ENCODE measurements around the gene EXOC3L4. TPM values are rescaled to one million over a fixed set of nuclear protein-coding genes. Genes with fewer than 3 reads are reported as not detected.

The EXOC3L4 gene
- total and polyA plus RNA-seq, 9 donors: 0.33 to 1.2 (median 0.85) TPM; not detected in 3

- Histone ChIP-seq H3K36me3 (no peaks in the 10 kb centered on the region), H3K27ac (no peak overlapping the region), H3K9me3 (no peaks in the 10 kb centered on the region), H3K4me1 (ENCODE audit: insufficient read depth) (peaks cover 3% of the 10 kb centered on the region), H3K27me3 (no peaks in the 10 kb centered on the region), H3K4me3 (no peak overlapping the region)
- no peak for TF ChIP-seq POLR2A (IDR thresholded peaks at IDR 0.05)
- no peak for TF ChIP-seq EP300 (IDR thresholded peaks at IDR 0.05)
- TF ChIP-seq, protein P1, sequence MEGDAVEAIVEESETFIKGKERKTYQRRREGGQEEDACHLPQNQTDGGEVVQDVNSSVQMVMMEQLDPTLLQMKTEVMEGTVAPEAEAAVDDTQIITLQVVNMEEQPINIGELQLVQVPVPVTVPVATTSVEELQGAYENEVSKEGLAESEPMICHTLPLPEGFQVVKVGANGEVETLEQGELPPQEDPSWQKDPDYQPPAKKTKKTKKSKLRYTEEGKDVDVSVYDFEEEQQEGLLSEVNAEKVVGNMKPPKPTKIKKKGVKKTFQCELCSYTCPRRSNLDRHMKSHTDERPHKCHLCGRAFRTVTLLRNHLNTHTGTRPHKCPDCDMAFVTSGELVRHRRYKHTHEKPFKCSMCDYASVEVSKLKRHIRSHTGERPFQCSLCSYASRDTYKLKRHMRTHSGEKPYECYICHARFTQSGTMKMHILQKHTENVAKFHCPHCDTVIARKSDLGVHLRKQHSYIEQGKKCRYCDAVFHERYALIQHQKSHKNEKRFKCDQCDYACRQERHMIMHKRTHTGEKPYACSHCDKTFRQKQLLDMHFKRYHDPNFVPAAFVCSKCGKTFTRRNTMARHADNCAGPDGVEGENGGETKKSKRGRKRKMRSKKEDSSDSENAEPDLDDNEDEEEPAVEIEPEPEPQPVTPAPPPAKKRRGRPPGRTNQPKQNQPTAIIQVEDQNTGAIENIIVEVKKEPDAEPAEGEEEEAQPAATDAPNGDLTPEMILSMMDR (IDR thresholded peaks at IDR 0.05): peak; percentile 48 to 62 (median 59)
- DNase-seq: peak; percentile 73 to 85 (median 81)
- WGBS, 3 donors: 11 to 15% (median 14%) methylated on average over 9 of the region's 9 CpGs
- intact Hi-C loops (cut with DNase I): loop anchor here in 2 of 4 donors (10.0 kb wide), 1 partner anchor 216 kb away; no protein-coding TSS in a partner anchor
Measured at GRCh38 chr14:103078420-103078749, 16.1 kb upstream of the EXOC3L4 start.

GRCh38 chr14:103078860-103079587 is 15.5 kb upstream of the EXOC3L4 start:
- Histone ChIP-seq H3K27me3 (no peaks in the 10 kb centered on the region), H3K4me1 (ENCODE audit: insufficient read depth) (peaks cover 4% of the 10 kb centered on the region), H3K9me3 (no peaks in the 10 kb centered on the region), H3K27ac (no peak overlapping the region), H3K4me3 (no peak overlapping the region), H3K36me3 (no peaks in the 10 kb centered on the region)
- DNase-seq: no peak
- TF ChIP-seq EP300 (IDR thresholded peaks at IDR 0.05) (no peak), POLR2A (IDR thresholded peaks at IDR 0.05) (no peak)
- TF ChIP-seq, protein P1 (IDR thresholded peaks at IDR 0.05): no peak
- WGBS, 3 donors: 69 to 73% (median 73%) methylated on average over 11 of the region's 11 CpGs
- intact Hi-C loops (cut with DNase I): loop anchor here in 2 of 4 donors (10.0 kb wide), 1 partner anchor 216 kb away; no protein-coding TSS in a partner anchor

DNA sequence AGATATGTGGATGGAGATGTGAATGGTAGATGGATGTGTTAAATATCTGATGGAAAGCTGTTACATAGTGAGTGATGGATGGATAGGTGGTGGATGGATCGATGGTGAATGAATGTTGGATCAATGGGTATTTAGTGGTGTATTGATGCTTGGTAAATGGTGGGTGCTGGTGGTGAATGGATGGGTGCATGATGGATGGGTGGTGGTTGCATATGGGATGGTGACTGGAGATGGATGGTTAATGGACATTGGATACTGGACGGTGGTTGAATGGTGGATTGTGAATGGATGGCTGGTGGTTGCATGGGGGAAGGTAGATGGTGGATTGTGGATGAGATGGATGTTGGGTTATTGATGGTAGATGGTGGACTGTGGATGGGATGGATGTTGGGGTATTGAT is 12.6 kb upstream of the EXOC3L4 start:
- intact Hi-C loops (cut with DNase I): no loop called here
- TF ChIP-seq, protein P1 (IDR thresholded peaks at IDR 0.05): no peak
- TF ChIP-seq EP300 (IDR thresholded peaks at IDR 0.05) (no peak), POLR2A (IDR thresholded peaks at IDR 0.05) (no peak)
- DNase-seq: no peak
- WGBS, 3 donors: 93 to 97% (median 94%) methylated on average over 2 of the region's 2 CpGs
- peaks cover 2% of the 10 kb centered on the region for H3K4me1 ChIP-seq (ENCODE audit: insufficient read depth)
- H3K27me3 ChIP-seq: no peaks in the 10 kb centered on the region
- H3K4me3 ChIP-seq: no peak overlapping the region
- H3K36me3 ChIP-seq: no peaks in the 10 kb centered on the region
- H3K9me3 ChIP-seq: no peaks in the 10 kb centered on the region
- no peak overlapping the region for H3K27ac ChIP-seq

- intact Hi-C loops (cut with DNase I): no loop called here
- TF ChIP-seq, protein P1 (IDR thresholded peaks at IDR 0.05): no peak
- TF ChIP-seq POLR2A (IDR thresholded peaks at IDR 0.05) (no peak), EP300 (IDR thresholded peaks at IDR 0.05) (no peak)
- Histone ChIP-seq H3K27ac (no peak within 1 kb of the TSS), H3K36me3 (no peaks in the 10 kb centered on the region), H3K4me1 (ENCODE audit: insufficient read depth) (peaks cover 2% of the 10 kb centered on the region), H3K4me3 (no peak within 1 kb of the TSS), H3K9me3 (no peaks in the 10 kb centered on the region), H3K27me3 (no peaks in the 10 kb centered on the region)
- no peak for DNase-seq
- WGBS, 3 donors: 16 to 23% (median 20%) methylated on average over 29 to 61 of the region's 61 CpGs
Measured at GRCh38 chr14:103084021-103084919, 10.3 kb upstream of the EXOC3L4 start, which contains the start of gene LBHD2. Gene LBHD2 (plus strand): TSS chr14:103084210. CDS start chr14:103086013, 1,803 bp downstream.

Measured in ovary (tissue), 9 donors.